ENCODE data around the gene GORASP2.

DNA sequence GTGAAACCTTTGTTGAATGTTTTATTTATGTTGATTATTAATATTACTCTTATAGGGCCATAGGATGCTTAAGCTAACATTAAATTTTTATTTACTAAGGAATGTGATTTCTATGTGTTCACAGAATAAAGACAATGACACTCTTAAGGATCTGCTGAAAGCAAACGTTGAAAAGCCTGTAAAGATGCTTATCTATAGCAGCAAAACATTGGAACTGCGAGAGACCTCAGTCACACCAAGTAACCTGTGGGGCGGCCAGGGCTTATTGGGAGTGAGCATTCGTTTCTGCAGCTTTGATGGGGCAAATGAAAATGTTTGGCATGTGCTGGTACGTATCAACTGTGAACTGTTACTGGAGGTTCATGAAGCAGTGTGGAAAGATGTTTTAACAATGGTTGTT, 20.4 kb downstream of the GORASP2 start:
- TF ChIP-seq, protein P1, sequence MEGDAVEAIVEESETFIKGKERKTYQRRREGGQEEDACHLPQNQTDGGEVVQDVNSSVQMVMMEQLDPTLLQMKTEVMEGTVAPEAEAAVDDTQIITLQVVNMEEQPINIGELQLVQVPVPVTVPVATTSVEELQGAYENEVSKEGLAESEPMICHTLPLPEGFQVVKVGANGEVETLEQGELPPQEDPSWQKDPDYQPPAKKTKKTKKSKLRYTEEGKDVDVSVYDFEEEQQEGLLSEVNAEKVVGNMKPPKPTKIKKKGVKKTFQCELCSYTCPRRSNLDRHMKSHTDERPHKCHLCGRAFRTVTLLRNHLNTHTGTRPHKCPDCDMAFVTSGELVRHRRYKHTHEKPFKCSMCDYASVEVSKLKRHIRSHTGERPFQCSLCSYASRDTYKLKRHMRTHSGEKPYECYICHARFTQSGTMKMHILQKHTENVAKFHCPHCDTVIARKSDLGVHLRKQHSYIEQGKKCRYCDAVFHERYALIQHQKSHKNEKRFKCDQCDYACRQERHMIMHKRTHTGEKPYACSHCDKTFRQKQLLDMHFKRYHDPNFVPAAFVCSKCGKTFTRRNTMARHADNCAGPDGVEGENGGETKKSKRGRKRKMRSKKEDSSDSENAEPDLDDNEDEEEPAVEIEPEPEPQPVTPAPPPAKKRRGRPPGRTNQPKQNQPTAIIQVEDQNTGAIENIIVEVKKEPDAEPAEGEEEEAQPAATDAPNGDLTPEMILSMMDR (IDR thresholded peaks at IDR 0.05), result no peak
- TF ChIP-seq POLR2AphosphoS5 (IDR thresholded peaks at IDR 0.05) (no peak), POLR2A (IDR thresholded peaks at IDR 0.05) (no peak), EP300 (IDR thresholded peaks at IDR 0.05) (no peak)
